Measurements from ENCODE around the gene SEC14L5.
"Not testable (repeated sequence)": the region's sequence is repeated elsewhere in the genome, so short reads cannot be mapped to it uniquely, and the experiment has no call there.

GRCh38 chr16:4963527-4963926 lies 5.4 kb downstream of the SEC14L5 start:
- TF ChIP-seq CTCF, EZH2phosphoT487, EZH2 (IDR thresholded peaks at IDR 0.05): not testable (repeated sequence)

All from neural progenitor cell (in vitro differentiated cells).